NCI-H2081 treated with DMSO at 0.1 percent for 48 hours (cell line): ENCODE results near the gene PALD1.
"Not testable (repeated sequence)": the region's sequence is repeated elsewhere in the genome, so short reads cannot be mapped to it uniquely, and the experiment has no call there.

Experiments used
- DNase-seq: peaks from one replicate; lab custom pipeline; 2025; lab: John Stamatoyannopoulos, UW

The PALD1 gene

DNA sequence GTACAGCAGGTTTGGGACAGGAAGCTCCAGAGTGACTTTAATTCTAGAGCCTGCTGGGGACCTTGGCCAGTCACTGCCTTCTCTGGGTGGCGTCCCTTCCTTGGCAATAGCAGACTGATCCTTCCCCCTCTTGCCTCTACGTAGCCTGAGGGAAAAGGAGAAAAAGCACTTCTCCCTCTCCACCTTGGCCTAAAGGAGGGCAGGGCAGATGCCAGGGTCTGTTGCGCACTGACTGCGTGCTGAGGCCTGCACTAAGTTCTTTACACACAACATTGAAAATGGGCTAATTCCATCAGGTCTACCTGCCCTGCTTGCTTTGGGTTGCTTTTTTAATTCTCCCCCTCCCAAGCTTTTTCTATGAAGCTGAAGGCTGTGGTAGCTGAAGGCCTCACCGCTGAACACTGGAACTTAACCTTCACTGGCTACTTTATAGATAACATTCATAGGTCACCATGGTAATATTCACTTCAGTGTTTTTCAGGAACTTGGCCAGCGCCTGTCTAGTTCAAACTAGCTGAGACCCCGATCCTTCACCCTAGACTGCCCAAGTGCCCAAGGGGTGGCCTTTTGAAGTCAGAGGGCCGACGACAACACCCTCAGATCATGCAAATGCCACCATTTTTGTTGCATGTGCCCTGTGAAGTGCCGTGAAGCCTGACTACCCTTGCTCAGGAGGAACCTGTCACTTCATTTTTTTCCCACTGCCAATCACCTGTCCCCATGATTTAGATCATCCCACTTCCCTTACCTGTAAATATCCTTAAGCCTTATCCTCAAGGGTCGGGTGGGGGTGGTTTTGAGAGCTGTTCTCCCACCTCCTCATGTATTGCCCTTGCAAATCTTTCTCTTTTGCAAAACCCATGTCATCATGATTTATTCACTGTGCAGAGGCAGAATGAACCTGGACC, 95.3 kb downstream of the PALD1 start:
- no peak for DNase-seq

DNA sequence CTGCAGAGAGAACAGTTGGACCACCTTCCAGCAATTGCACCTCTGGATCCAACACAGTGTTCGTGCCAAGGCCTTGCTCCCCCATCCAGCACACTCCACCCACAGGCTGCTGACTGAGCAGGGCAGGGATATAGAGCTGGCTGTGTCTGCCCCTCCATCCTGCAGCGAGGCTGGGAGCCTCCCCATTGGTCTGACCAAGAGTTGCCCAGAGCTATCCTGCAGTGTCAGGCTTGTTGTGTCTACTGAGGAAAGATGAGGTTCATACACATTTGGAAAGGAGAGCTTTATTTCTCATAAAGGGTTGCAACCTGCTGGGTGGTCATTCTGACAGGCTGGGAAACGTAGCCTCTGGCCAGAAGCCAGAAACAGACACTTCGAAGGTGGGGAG, 96.9 kb downstream of the PALD1 start:
- DNase-seq, result no peak

DNA sequence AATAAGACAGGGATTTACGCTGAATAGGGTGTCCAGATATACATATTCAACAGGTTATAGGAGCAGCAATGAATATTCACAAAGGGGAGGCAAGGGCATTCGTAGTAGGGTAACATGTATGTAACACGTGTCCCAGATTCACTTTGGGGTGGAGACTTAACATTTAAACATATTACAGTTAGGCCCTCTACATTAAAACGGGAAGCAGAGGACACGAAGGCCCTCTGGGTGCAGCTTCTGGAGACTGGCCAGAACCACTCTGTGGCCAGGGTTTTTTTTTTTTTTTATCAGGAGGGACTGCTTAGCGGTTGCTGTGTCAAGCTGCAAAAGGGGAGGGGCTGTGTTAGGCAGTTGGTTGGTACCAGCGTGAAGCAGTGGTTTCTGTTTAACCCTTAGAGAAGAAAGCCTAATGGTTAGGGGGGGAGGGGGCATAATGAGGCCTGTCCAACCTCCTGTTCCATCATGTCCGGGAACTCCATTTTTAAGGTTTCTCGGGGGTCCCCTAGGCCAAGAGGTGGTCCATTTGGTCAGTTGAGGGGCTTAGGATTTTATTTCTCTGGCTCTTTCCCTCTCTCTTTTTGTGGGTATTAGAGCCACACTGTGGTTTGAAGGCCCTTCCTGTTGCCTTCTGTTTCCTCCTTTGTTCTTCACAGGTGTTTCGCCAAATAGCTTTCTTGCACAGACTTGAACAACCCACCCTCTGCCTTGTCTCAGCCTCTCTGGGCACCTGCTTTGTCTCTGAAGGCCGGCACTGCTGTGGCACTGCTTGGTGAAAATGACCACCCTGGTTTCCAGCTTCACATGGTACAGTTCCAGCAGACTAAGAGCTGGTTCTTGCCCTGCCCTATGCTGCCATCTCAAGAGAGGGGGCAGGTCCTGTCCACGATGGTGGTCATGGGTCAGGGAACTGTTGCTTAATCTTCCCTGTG, 97.6 kb downstream of the PALD1 start:
- no peak for DNase-seq

DNA sequence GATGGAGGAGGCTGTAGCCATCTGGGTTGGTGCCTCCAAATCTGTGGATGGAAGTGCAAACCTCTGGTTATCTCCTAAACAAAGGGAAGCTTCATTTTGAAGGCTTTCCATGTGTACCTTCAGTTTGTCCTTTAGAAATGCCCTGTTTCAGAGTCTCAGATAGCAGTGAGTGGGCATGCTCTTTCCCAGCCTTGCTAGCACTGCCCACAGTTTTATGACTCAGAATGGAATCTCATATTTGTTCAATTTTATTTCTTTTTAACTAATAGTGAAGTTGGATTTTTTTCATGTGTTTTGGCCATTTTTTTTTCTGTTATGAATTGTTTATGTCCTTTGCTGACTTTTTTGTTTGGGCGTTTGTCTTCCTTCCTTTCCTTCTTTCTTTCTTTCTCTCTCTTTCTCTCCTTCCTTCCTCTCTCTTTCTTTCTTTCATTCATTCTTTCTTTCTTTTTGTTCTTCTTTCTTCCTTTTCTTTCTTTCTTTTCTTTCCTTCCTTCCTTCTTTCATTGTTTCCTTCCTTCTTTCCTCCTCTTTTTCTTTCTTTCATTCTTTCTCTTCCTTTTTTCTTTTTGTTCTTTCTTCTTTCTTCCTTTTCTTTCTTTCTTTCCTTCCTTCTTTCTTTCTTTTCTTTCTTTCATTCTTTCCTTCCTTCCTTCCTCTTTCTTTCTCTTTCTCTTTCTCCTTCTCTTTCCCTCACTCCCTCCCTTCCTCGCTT, 98.4 kb downstream of the PALD1 start:
- DNase-seq, result no peak

DNA sequence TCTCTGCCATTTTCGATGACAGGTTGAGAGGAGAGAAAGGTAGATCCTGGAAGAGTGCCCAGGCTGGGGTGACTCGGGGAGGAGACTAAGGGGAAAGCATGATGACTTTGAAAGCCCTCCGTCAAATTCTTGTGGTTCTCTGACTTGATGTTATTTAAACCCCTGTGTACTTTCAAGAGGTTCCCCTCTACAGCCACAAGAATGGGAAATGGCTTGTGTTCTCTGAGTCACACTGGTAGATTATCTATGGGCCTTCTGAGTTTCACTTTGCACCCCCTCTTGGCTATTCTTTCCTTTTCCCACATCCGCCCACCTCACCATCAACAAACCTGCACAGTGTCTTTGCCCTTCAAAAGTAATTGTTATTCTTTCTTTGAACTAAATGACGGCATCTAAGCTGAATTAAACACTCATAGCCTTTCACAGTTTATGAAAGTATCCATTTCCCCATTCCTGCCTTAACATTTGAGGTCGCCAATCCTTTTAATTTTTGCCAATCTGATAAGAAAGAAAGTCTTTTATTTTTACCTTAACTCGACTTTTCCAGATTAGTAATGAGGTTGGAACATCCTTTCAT, 99.9 kb downstream of the PALD1 start:
- DNase-seq, result no peak

DNA sequence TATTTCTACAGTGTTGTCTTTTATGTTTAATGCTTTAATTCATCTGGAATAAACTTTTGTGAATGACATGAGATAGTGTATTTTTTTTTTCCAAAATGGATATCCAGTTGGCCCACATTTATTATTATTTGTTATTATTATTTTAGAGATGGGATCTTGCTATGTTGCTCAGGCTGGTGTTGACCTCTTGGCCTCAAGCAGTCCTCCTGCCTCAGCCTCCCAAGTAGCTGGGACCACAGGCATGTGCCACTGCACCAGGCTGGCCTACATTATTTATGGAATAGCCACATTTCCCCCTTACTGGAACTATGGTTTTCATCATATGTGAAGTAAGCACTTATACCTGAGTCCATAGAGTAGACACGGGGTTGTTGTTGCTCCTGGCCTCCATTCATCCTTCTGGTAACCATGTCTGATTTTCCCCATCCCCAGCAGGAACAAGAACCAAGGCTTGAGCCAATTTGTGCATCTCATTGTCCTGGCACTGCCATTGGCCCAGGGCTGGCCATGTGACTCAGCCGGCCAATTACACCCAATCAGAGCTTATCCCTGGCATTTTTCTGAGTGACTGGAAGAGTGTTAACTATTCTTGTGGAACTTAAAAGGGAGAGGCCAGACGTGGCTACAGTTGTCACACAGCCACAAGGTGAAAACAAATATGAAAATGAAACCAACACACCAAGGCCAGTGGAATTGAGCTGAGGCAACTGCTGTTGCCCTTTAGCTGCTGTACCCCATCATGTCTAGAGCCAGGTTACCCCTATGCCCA, 100.9 kb downstream of the PALD1 start:
- DNase-seq, result no peak

DNA sequence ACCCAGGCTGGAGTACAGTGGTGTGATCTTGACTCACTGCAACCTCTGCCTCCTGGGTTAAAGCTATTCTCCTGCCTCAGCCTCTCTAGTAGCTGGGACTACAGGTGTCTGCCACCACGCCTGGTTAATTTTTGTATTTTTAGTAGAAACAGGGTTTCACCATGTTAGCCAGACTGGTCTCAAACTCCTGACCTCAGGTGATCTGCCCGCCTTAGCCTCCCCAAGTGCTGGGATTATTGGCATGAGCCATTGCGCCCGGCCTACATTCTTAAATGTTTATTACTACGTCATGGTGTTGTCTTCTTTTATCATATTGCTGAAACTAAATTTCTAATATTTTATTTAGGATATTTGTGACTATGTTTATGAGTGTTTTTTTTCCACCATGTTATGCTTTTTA, 102.6 kb downstream of the PALD1 start:
- DNase-seq, result not testable (repeated sequence)

DNA sequence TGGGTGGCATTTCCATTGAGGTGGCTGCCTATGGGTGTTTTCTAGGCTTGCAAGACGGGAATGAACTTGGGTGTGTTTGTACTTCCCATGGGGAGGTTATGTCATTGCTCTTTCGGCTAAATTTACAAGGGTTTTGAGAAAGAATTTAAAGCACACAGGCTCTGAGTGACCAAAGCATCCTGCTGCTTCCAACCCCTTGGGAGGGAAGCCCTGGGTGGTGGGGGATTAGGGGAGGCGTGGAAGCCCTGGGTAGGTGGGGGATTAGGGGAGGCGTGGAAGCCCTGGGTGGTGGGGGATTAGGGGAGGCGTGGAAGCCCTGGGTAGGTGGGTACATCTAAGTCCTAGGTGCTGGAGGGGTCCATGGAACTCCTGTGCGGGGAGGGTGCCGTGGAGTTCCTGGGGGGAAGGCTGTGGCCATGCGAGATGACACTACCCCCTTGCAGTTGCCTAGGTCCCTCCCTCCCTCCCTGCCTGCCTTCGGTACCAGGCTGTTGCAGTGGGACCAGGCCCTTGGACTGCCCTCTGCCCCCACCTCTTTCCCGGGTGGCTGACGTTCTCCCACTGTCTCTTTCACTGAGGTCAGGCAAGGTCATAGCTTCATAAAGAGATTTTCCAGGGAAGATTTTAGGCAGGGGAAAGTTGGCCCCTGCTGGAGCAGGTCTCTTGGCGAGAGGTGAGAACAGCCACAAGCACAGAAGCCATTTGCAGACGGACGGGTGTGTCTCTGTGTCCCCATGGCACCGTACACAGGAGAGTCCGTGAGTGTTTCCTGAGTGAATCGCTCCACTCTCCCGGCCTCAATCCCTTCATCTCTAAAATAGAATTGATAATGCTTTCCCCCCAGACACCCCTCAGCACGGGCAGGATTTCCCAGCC, 104.5 kb downstream of the PALD1 start:
- DNase-seq, result no peak

DNA sequence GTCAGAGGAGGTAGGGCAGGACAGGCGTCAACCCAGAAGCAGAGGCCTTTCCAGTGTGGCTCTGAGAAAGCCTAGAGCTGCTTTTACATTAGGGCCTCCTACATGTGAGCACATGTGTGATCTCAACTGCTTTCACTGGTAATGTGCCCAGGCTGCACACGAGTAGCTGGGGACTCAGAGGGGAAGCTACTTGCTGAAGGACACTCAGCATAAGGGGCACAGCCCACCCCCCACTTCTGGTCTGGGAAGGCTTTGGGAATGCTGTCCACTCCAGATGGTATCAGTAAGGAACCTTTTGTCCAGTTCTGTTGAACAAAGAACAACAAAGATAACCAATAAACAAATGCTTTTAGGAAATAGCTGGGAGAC, 105.1 kb downstream of the PALD1 start:
- no peak for DNase-seq

DNA sequence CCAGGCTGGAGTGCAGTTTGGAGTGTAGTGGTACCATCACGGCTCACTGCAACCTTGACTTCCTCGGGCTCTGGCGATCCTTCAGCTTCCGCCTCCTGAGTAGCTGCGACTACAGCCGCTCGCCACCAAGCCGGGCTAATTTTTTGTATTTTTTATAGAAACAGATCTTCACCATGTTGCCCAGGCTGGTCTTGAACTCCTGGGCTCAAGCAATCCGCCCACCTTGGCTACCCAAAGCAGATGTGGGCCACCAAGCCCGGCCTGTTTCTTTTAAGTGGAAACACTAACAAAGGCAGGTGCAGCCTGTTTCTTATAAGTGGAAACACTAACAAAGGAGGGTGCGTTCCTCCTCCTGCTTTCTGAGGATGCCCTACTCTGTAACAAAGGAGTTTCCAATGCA, 105.8 kb downstream of the PALD1 start:
- no peak for DNase-seq

DNA sequence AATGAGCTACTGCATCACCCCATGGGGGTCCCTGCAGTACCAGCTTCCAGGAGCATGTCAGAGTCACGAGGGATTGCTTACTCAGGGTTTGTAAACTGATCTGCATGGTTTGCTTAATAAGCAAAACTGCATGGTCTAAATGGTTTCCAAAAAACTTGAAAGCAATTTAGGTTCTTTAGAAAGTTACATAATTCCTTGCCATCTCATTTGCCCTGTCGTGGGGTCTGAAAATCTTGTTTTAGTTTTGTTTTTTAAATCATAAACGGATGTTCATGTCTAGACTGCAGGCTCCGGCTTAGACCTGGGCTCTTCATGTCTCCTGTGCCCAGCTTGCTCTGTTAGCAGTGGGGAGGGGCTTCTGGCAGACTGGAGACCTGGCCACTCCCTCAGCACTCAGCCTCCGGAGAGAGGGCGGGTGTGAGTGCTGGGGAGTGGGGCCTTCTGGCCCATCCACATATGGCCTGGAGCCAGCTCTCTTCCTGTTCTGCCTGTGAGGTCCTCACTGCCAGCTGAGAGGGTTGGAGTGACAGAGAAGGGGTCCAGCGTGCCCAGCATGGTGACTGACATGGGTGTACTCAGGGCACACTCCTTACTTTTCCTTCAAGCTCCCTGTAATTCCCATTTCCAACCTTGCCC, 106.5 kb downstream of the PALD1 start:
- peak; percentile 25 for DNase-seq

DNA sequence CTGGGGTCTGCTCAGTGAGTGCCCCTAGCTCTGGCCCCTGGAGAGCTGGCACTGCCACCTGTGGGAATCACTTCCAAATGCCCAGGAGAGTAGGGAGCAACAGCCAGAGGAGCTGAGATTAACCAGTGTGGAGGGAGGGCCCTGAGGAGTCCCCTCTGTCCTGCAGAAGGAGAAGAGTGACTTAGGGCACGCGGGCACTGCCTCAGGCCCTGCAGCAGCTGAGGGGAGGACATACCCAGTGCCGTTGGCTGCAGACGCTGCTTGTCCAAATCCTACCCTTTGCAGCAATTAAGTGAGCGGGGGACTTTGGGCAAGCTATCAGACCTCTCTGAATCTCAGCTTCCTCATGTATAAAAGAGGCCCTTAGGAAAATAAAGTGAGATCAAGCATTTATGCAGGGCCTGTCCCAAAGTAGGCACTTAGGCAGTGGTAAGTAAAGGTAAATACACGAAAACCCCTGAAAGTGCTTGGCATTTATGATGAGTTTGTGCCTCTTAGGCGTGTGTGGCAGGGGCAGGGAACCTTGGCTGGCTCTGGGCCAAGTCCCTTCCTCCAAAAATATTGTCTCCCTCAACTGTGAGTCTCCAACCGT, 107.1 kb downstream of the PALD1 start:
- DNase-seq, result no peak

DNA sequence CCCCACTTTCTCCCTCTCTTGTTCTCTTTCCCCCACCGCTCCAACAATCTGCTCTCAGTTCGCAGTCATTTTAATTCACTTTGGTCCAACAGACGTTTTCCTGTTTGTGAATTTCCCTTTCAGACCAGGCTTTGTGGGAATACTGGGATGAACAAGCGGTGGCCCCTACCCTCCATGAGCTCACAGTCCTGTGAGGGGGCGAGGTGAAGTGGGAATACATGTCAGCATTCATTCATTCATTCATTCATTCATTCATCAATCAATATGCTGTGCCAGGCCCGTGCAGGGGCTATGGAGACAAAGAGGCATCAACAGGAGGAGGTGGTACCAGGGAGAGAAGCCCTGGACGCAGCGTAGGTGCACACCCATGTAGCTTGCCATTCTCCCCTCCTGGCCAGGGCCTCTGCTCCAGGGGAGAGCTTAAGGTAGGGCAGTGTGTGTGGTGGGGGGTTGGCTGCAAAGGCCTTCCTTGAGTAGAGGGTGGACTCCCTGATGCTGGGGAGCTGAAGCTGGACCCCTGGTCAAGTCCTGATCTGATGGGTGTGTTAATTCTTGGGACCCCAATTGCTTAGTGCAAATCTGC, 107.9 kb downstream of the PALD1 start:
- no peak for DNase-seq

DNA sequence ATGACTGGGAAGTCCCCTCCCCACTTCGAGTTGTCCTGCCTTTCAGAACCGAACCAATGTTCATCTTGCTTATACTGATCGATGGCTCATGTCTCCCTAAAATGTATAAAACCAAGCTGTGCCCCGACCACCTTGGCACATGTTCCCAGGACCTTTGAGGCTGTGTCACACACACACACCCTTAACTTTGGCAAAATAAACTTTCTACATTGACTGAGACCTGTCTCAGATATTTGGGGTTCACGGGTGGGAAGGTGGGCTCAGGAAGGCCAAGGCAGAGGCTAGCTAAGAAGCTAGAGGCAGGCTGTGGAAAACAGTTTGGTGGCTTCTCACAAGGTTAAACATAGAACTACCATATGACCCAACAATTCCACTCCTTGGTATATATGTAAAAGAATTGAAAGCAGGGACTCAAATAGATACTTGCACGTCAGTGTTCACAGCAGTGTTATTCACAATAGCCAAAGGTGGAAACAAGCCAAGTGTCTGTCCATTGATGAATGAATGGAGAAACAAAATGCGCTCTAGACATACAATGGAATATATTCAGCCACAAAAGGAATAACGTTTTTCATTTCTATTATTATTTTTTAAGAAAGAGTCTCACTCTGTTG, 108.6 kb downstream of the PALD1 start:
- DNase-seq, result no peak

DNA sequence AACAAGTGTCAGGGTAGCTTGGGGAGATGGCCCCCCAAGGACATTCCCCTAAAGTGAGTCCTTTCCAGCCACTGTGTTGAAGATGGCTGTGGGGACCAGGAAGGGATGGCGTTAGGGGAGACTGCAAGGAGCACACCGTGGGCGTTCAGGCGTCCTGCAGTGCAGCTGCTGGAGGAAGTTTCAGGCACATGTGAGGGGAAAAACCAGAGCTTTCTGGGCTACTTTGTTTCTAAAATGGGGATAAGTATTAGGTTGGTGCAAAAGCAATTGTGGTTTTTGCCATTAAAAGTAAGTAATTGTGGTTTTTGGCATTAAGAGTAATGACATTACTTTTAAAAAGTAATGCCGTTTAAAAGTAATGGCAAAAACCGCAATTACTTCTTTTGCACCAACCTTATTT, 109.7 kb downstream of the PALD1 start:
- DNase-seq, result no peak

DNA sequence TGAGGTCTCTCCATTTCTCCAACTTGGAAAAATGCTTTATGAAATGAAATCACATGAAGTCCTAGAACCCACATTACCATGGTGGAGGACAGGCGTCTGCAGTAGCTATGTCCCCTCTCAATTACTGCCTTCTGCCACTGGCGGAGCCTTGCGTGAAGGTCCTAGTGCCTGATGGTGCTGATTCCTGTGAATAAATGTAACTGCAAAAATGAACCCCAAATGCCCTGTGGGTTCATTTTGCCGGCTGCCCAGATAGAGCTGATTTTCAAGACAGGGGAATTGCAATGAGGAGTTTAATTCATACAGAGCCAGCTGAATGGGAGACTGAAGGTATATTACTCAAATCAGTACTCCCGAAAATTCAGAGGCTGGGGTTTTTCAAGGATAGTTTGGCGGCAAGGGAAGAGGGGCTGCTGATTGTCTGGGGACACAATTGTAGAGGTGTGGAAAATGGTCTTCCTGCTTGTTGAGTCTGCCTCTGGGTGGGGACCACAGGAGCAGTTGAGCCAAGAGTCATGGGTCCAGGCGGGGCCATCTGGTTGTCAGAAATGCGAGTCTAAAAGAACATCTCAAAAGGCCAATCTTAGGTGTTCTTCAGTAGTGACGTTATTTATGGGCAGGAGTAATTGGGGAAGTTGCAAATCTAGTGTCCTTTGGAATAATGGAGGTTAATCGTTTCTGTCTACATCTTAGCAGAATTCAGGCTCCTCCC, 110.4 kb downstream of the PALD1 start:
- no peak for DNase-seq

DNA sequence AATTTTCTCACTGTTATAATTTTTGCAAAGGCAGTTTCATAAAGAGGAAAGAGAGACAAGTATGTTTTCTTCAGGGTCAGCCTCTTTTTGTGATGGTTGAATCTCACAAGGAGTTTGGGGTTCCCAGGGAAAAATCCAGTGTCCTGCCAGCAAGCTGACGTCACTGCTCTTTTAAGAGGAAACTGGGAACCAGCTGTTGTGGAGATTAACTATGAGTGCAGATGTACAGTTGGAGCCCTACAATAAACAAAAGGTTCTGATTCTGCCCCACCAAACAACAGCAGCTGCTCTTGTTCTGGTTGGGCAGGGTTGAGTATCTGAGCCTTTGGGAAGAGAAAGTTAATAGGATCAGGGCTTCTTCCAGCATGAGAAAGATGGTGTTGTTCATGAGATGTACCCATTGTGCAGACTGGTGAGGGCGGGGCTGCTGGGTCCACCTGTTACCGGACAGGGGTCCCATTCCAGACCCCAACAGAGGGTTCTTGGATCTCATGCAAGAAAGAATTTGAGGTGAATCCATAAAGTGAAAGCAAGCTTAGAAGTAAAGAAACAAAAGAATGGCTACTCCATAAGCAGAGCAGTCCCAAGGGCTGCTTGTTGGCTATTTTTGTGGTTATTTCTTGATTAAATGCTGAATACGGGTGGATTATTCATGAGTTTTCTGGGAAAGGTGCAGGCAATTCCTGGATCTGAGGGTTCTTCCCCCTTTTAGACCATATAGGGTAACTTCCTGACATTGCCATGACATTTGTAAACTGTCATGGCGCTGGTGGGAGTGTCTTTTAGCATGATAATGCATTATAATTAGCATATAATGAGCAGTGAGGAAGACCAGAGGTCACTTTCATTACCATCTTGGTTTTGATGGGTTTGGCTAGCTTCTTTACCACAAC, 111.4 kb downstream of the PALD1 start:
- no peak for DNase-seq
